ENCODE results near the gene PLEKHA5. TPM values are rescaled to one million over a fixed set of nuclear protein-coding genes. Genes with fewer than 3 reads are reported as not detected.

Gene PLEKHA5
- polyA plus RNA-seq, 1 of the 3 experiments (the other 2 are of a cell fraction), result 7.1 TPM

DNA sequence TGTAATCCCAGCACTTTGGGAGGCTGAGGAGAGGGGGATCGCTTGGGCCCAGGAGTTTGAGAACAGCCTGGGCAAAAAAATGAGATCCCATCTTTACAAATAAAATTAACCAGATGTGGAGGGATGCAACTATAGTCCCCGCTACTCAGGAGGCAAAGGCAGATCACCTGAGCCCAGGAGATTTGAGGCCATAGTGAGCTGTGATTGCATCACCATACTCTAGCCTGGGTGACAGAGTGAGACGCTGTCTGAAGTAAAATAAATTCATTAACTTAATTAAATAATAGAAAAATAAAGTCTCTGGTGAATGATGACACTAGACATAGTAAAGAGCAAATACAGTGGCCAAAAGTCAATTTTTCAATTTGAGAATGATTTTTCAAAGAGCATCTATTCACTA, 16.1 kb upstream of the PLEKHA5 start:
- POLR2A ChIA-PET, result no interaction called here
- CTCF ChIA-PET, result interaction anchor here (1.1 kb wide), 1 partner anchor 73 kb away, joined by 3 read pairs; no protein-coding TSS in a partner anchor
- no peak for TF ChIP-seq RFX5 (IDR thresholded peaks at IDR 0.05; ENCODE audit: low read length)
- no peak for TF ChIP-seq POLR2AphosphoS5 (IDR thresholded peaks at IDR 0.05; ENCODE audit: low read depth, low read length)
- TF ChIP-seq, protein P1, sequence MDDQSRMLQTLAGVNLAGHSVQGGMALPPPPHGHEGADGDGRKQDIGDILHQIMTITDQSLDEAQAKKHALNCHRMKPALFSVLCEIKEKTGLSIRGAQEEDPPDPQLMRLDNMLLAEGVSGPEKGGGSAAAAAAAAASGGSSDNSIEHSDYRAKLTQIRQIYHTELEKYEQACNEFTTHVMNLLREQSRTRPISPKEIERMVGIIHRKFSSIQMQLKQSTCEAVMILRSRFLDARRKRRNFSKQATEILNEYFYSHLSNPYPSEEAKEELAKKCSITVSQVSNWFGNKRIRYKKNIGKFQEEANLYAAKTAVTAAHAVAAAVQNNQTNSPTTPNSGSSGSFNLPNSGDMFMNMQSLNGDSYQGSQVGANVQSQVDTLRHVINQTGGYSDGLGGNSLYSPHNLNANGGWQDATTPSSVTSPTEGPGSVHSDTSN (IDR thresholded peaks at IDR 0.05), result no peak
- TF ChIP-seq, protein P2, sequence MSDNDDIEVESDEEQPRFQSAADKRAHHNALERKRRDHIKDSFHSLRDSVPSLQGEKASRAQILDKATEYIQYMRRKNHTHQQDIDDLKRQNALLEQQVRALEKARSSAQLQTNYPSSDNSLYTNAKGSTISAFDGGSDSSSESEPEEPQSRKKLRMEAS (IDR thresholded peaks at IDR 0.05; ENCODE audit: low read depth), result no peak
- no peak for TF ChIP-seq JUND (IDR thresholded peaks at IDR 0.05)
- no peak for TF ChIP-seq FOXM1 (IDR thresholded peaks at IDR 0.05; ENCODE audit: low read depth)
- TF ChIP-seq GATA2 (CRISPR knock-in tag; IDR thresholded peaks at IDR 0.05), result no peak

DNA sequence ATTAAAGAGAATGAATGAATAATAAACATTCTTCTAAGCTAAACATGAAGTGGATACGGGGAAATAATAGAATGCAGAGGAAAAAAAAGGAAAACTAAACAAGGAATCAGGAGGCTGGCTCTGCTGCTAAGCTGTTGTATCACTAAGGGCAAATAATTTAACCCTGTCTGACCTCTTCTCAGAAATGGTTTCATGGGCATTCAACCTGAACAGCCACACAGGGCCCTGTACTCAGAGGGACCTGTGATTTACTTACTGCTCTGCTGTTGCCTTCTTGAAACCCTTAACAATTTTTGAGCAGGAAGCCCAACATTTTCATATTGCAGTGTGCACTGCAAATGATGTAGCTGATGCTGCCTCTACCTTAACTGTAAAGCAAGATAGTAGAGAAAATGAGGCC, 14.2 kb upstream of the PLEKHA5 start:
- Histone ChIP-seq H3K36me3 (replicated peaks in 1 of 2; ENCODE audit: control insufficient read depth in 1 of 2, insufficient read depth in 2 of 2, low read length in 1 of 2) (no peaks in the 10 kb centered on the region), H3K4me1 (ENCODE audit: control insufficient read depth in 1 of 2, insufficient read depth in 2 of 2, low read depth in 1 of 2, low read length in 1 of 2) (no peaks in the 10 kb centered on the region), H3K9me3 (no peaks in the 10 kb centered on the region), H3K9ac (no peak overlapping the region), H3K27me3 (ENCODE audit: insufficient read depth) (no peaks in the 10 kb centered on the region), H3K9me2 (no peaks in the 10 kb centered on the region), H3K27ac (ENCODE audit: low read depth in 2 of 2, low read length in 1 of 2) (no peak overlapping the region), H3K79me2 (ENCODE audit: insufficient read depth) (no peaks in the 10 kb centered on the region), H3K4me2 (no peak overlapping the region), H2AFZ (ENCODE audit: low read depth) (no peak overlapping the region), H4K20me1 (ENCODE audit: insufficient read depth) (no peaks in the 10 kb centered on the region), H3K4me3 (ENCODE audit: low read depth in 2 of 2, low read length in 1 of 2) (no peak overlapping the region), H3F3A (replicated peaks; ENCODE audit: insufficient read depth) (peaks cover 7% of the 10 kb centered on the region)
- WGBS (ENCODE audit: low lambda C conversion rate), result 76% methylated on average over 1 of the region's 1 CpG
- DNase-seq, result no peak
- TF ChIP-seq, protein P3, sequence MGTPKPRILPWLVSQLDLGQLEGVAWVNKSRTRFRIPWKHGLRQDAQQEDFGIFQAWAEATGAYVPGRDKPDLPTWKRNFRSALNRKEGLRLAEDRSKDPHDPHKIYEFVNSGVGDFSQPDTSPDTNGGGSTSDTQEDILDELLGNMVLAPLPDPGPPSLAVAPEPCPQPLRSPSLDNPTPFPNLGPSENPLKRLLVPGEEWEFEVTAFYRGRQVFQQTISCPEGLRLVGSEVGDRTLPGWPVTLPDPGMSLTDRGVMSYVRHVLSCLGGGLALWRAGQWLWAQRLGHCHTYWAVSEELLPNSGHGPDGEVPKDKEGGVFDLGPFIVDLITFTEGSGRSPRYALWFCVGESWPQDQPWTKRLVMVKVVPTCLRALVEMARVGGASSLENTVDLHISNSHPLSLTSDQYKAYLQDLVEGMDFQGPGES (IDR thresholded peaks at IDR 0.05; ENCODE audit: low read depth, low read length), result no peak
- TF ChIP-seq, protein P1 (IDR thresholded peaks at IDR 0.05), result no peak
- TF ChIP-seq TEAD4 (IDR thresholded peaks at IDR 0.05; ENCODE audit: borderline replicate concordance, insufficient read depth), result no peak
- TF ChIP-seq, protein P2 (IDR thresholded peaks at IDR 0.05; ENCODE audit: low read depth), result no peak
- TF ChIP-seq RCOR1 (IDR thresholded peaks at IDR 0.05; ENCODE audit: low read length), result no peak
- no peak for TF ChIP-seq NFIC (IDR thresholded peaks at IDR 0.05; ENCODE audit: borderline replicate concordance)
- no peak for TF ChIP-seq YY1 (IDR thresholded peaks at IDR 0.05; ENCODE audit: low read depth)
- no peak for TF ChIP-seq POLR2AphosphoS5 (IDR thresholded peaks at IDR 0.05; ENCODE audit: low read depth, low read length)
- no peak for TF ChIP-seq MEF2A (IDR thresholded peaks at IDR 0.05; ENCODE audit: borderline replicate concordance, low read depth)
- TF ChIP-seq EP300 (IDR thresholded peaks at IDR 0.05; ENCODE audit: borderline replicate concordance in 1 of 2, low read depth in 1 of 2, low read length in 1 of 2), result no peak
- no peak for TF ChIP-seq TCF12 (IDR thresholded peaks at IDR 0.05)
- no peak for TF ChIP-seq RXRA (IDR thresholded peaks at IDR 0.05; ENCODE audit: borderline replicate concordance, low read depth)
- ChIA-PET CTCF (no interaction called here), POLR2A (no interaction called here)

More for the DNA sequence above, 16.1 kb upstream of the PLEKHA5 start:
- no peaks in the 10 kb centered on the region for H3K27me3 ChIP-seq (ENCODE audit: insufficient read depth)
- no peaks in the 10 kb centered on the region for H3K79me2 ChIP-seq (ENCODE audit: insufficient read depth)
- H3K36me3 ChIP-seq (replicated peaks in 1 of 2; ENCODE audit: control insufficient read depth in 1 of 2, insufficient read depth in 2 of 2, low read length in 1 of 2), result no peaks in the 10 kb centered on the region
- no peak overlapping the region for H3K9ac ChIP-seq
- H3F3A ChIP-seq (replicated peaks; ENCODE audit: insufficient read depth), result no peaks in the 10 kb centered on the region
- DNase-seq, result no peak
- H3K4me1 ChIP-seq (ENCODE audit: control insufficient read depth in 1 of 2, insufficient read depth in 2 of 2, low read depth in 1 of 2, low read length in 1 of 2), result no peaks in the 10 kb centered on the region
- no peak overlapping the region for H3K4me2 ChIP-seq
- H3K9me3 ChIP-seq, result no peaks in the 10 kb centered on the region
- no peak overlapping the region for H3K27ac ChIP-seq (ENCODE audit: low read depth in 2 of 2, low read length in 1 of 2)
- H3K9me2 ChIP-seq, result no peaks in the 10 kb centered on the region
- H2AFZ ChIP-seq (ENCODE audit: low read depth), result no peak overlapping the region
- WGBS (ENCODE audit: low lambda C conversion rate), result 82% methylated on average over 3 of the region's 3 CpGs
- H3K4me3 ChIP-seq (ENCODE audit: low read depth in 2 of 2, low read length in 1 of 2), result no peak overlapping the region
- no peaks in the 10 kb centered on the region for H4K20me1 ChIP-seq (ENCODE audit: insufficient read depth)
